ENCODE measurements around the gene CS.

CS gene

DNA sequence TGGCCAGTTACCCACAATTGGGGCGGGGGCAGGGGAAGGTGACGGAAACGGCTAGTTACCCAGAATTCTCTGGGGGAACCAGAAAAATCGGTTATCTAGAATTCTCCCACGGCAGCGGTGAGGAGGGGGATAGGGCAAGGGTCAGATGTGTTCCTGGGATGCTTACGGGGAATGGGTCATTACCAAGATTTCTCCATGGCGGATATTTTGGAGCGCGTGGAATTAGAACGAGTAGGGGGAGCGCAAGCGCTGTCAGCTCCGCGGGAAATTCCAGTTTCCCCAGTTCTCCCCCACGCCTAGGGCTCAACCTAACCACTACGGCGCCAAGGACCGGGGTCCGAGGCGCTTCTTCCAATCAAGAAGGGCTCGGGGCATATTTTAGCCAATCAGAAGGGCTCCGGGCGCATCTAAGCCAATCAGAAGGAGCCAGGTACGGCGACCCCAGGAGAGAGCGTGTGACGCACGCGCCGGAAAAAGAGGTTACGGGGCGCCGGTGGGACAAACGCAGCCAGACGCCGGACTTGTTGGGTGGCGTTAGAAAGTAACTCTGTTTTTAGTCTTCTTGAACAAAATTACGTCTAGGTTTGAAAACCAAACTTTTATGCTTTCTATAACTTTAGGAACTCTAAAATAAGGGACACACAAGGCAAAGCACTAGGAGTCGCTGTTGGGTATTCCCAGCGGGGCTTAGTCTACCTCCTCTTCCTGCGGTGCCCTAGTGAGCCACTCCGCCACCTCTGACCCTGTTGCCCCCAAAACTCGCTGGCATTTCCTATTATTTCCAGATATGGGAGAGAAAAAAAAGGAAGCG is 33.8 kb upstream of the CS start, which contains the start of gene PAN2:
TSS of gene PAN2 (minus strand) at position 322 of the 811 bp plus-strand sequence. CDS start 906 bp downstream, outside the sequence.
- peak; percentile 100 for DNase-seq (ENCODE audit: low read depth)
- peak; percentile 71; the same call in 1 of the 2 replicates for TF ChIP-seq MAX (IDR thresholded peaks at IDR 0.05; ENCODE audit: low read depth, low read length)
- no peak; the same call in 1 of the 2 replicates for TF ChIP-seq MYC (IDR thresholded peaks at IDR 0.05; ENCODE audit: low read depth, low read length)
- TF ChIP-seq CTCF (IDR thresholded peaks at IDR 0.05; ENCODE audit: low read depth, low read length), result peak; percentile 53
- TF ChIP-seq POLR2A (IDR thresholded peaks at IDR 0.05; ENCODE audit: extremely low read depth, insufficient read length), result peak; percentile 82
- peak within 1 kb of the TSS; percentile 95 for H3K4me3 ChIP-seq (ENCODE audit: low read depth, low read length)

- peak overlapping the region; percentile 95 for H3K4me3 ChIP-seq (ENCODE audit: low read depth, low read length)
- DNase-seq (ENCODE audit: low read depth), result no peak
- TF ChIP-seq MYC (IDR thresholded peaks at IDR 0.05; ENCODE audit: low read depth, low read length) (no peak), POLR2A (IDR thresholded peaks at IDR 0.05; ENCODE audit: extremely low read depth, insufficient read length) (peak; percentile 68)
Observed at GRCh38 chr12:56333197-56333678, 33.1 kb upstream of the CS start.

- DNase-seq (ENCODE audit: low read depth), result no peak
- peak overlapping the region; percentile 95 for H3K4me3 ChIP-seq (ENCODE audit: low read depth, low read length)
- TF ChIP-seq MAX (IDR thresholded peaks at IDR 0.05; ENCODE audit: low read depth, low read length), result no peak
- no peak for TF ChIP-seq MYC (IDR thresholded peaks at IDR 0.05; ENCODE audit: low read depth, low read length)
- TF ChIP-seq CTCF (IDR thresholded peaks at IDR 0.05; ENCODE audit: low read depth, low read length), result no peak
- no peak for TF ChIP-seq POLR2A (IDR thresholded peaks at IDR 0.05; ENCODE audit: extremely low read depth, insufficient read length)
Observed at GRCh38 chr12:56332512-56333196, 32.5 kb upstream of the CS start.

- DNase-seq (ENCODE audit: low read depth), result no peak
- no peak for TF ChIP-seq MAX (IDR thresholded peaks at IDR 0.05; ENCODE audit: low read depth, low read length)
- TF ChIP-seq MYC (IDR thresholded peaks at IDR 0.05; ENCODE audit: low read depth, low read length), result no peak
- TF ChIP-seq POLR2A (IDR thresholded peaks at IDR 0.05; ENCODE audit: extremely low read depth, insufficient read length), result no peak
- no peak for TF ChIP-seq CTCF (IDR thresholded peaks at IDR 0.05; ENCODE audit: low read depth, low read length)
- H3K4me3 ChIP-seq (ENCODE audit: low read depth, low read length), result no peak overlapping the region
Observed at GRCh38 chr12:56330936-56331490, 30.9 kb upstream of the CS start.

DNA sequence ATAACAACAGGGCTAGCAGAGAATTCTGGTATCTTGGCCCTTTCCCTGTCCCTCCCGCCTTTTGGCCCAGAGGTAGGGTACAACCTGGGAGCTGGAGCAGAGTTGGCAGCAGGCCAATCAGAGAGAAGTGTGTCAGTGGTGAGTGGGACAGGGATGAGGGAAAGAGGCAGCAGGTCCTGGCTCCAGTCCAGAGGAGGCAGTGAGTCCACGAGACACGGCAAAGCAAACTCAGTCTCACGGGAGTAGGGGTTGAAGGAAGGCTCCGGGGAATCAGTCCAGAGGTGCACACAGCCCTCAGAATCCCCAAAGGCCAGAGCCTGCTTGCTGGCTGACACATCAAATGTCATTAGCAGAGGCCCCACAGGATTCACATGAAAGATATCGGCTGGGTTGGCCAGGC is 26.4 kb upstream of the CS start:
- no peak for DNase-seq (ENCODE audit: low read depth)
- TF ChIP-seq POLR2A (IDR thresholded peaks at IDR 0.05; ENCODE audit: extremely low read depth, insufficient read length) (no peak), CTCF (IDR thresholded peaks at IDR 0.05; ENCODE audit: low read depth, low read length) (no peak), MAX (IDR thresholded peaks at IDR 0.05; ENCODE audit: low read depth, low read length) (no peak), MYC (IDR thresholded peaks at IDR 0.05; ENCODE audit: low read depth, low read length) (no peak)
- no peak overlapping the region for H3K4me3 ChIP-seq (ENCODE audit: low read depth, low read length)

Data from NB4 (cell line).